H1 (cell line): ENCODE results near the gene TSPOAP1. TPM values are rescaled to one million over a fixed set of nuclear protein-coding genes. Genes with fewer than 3 reads are reported as not detected.

Experiments
- CTCF ChIA-PET: fragments of 300-600 bp; sonication (Branson Sonifier 250); formaldehyde crosslinking; loops from one replicate; lab custom pipeline; 2021; ENCODE audit not compliant: partially characterized antibody; lab: Charles Lee
- POLR2A ChIA-PET: fragments of 300-600 bp; sonication (Branson Sonifier 250); formaldehyde crosslinking; loops from one replicate; lab custom pipeline; 2021; ENCODE audit warnings: inconsistent platforms; ENCODE audit not compliant: partially characterized antibody; lab: Charles Lee
- DNase-seq, 2 experiments: peaks; one replicate each; pipeline versions ENCODE4 v3.0.0 to v3.0.0-alpha.2; 2010 to 2022; ENCODE audit warnings: low spot score in 2 of 2, low read depth in 1 of 2, mixed read lengths in 1 of 2
- FAIRE-seq: peaks from 2 replicates; lab custom pipeline; 2011; peaks lifted over from hg19 to GRCh38; lab: Jason Lieb, UNC
- H2AFZ ChIP-seq: 2 replicates; pipeline ENCODE4 v1.8.1; 2012; ENCODE audit warnings: low read length, inconsistent platforms
- H2AK5ac ChIP-seq: 2 replicates; pipeline ENCODE4 v1.6.1; 2013; ENCODE audit warnings: low read depth, low read length
- H2BK120ac ChIP-seq: replicated peaks from 2 replicates; pipeline ENCODE3; 2013; ENCODE audit warnings: low read depth, low read length, inconsistent platforms
- H2BK12ac ChIP-seq: 2 replicates; pipeline ENCODE4 v1.6.1; 2013; ENCODE audit warnings: low read depth, low read length
- H2BK15ac ChIP-seq: 2 replicates; pipeline ENCODE4 v1.6.1; 2013; ENCODE audit warnings: low read length
- H2BK20ac ChIP-seq: 2 replicates; pipeline ENCODE4 v1.6.1; 2013; ENCODE audit warnings: low read length
- H2BK5ac ChIP-seq: 2 replicates; pipeline ENCODE4 v1.6.1; 2013; ENCODE audit warnings: low read depth, low read length
- H3K14ac ChIP-seq: 2 replicates; pipeline ENCODE4 v1.6.1; 2013; ENCODE audit warnings: inconsistent platforms; ENCODE audit not compliant: insufficient read length
- H3K18ac ChIP-seq: 2 replicates; pipeline ENCODE4 v1.6.1; 2013; ENCODE audit warnings: low read length; ENCODE audit errors: extremely low read depth
- H3K23ac ChIP-seq: 2 replicates; pipeline ENCODE4 v1.6.1; 2013; ENCODE audit warnings: inconsistent platforms; ENCODE audit not compliant: insufficient read length
- H3K23me2 ChIP-seq: 2 replicates; pipeline ENCODE4 v1.6.1; 2013; ENCODE audit warnings: low read depth, low read length
- H3K27ac ChIP-seq: 2 replicates; pipeline ENCODE4 v1.6.1; 2011; ENCODE audit warnings: low read depth, low read length, inconsistent platforms
- H3K27me3 ChIP-seq, 4 experiments: replicated peaks in 1 of 4; 1 replicate in 1 of 4; 2 replicates in 3 of 4; pipeline versions ENCODE4 v1.6.1 to v1.8.1; 2011 to 2013; ENCODE audit warnings: low read length in 3 of 4, mild to moderate bottlenecking in 3 of 4, inconsistent platforms in 2 of 4, mixed read lengths in 2 of 4, moderate library complexity in 1 of 4; ENCODE audit not compliant: control insufficient read depth in 3 of 4, insufficient read depth in 3 of 4; ENCODE audit errors: extremely low read depth in 1 of 4
- H3K36me3 ChIP-seq, 4 experiments: 2 replicates each; pipeline versions ENCODE4 v1.6.1 to v1.8.1; 2011 to 2013; ENCODE audit warnings: mild to moderate bottlenecking in 4 of 4, low read length in 3 of 4, moderate library complexity in 2 of 4, control low read depth in 1 of 4, inconsistent platforms in 1 of 4; ENCODE audit not compliant: insufficient read depth in 4 of 4, control insufficient read depth in 2 of 4
- H3K4ac ChIP-seq: replicated peaks from 2 replicates; pipeline ENCODE3; 2013; ENCODE audit warnings: low read length, low read depth, mixed read lengths, inconsistent platforms; ENCODE audit not compliant: insufficient read length
- H3K4me1 ChIP-seq, 4 experiments: replicated peaks in 1 of 4; 1 replicate in 1 of 4; 2 replicates in 3 of 4; pipeline versions ENCODE4 v1.6.1 to v1.8.1; 2011 to 2013; ENCODE audit warnings: low read length in 3 of 4, inconsistent platforms in 2 of 4, mixed read lengths in 1 of 4; ENCODE audit not compliant: insufficient read depth in 4 of 4, control insufficient read depth in 3 of 4
- H3K4me2 ChIP-seq, 2 experiments: 2 replicates each; pipeline versions ENCODE4 v1.6.1 to v1.8.1; 2011 to 2013; ENCODE audit warnings: low read depth in 2 of 2, low read length in 2 of 2, control low read depth in 1 of 2, inconsistent platforms in 1 of 2, mild to moderate bottlenecking in 1 of 2; ENCODE audit not compliant: insufficient read depth in 1 of 2
- H3K4me3 ChIP-seq, 4 experiments: fragments of 200-600, 300-600 bp in 1 of 4; sonication (generic), shearing (Covaris generic), sonication (Bioruptor Twin) in 1 of 4; 2 replicates each; pipeline versions ENCODE4 v1.5.1 to v1.8.1; 2011 to 2016; ENCODE audit warnings: low read length in 4 of 4, low read depth in 3 of 4, control low read depth in 2 of 4, inconsistent platforms in 2 of 4, mild to moderate bottlenecking in 2 of 4, mixed read lengths in 1 of 4, moderate library complexity in 1 of 4; ENCODE audit not compliant: insufficient read depth in 2 of 4; ENCODE audit errors: extremely low read depth in 1 of 4
- H3K56ac ChIP-seq: replicated peaks from 2 replicates; pipeline ENCODE3; 2013; ENCODE audit warnings: low read depth, mild to moderate bottlenecking, mixed read lengths, low read length, inconsistent platforms; ENCODE audit not compliant: insufficient read length
- H3K79me1 ChIP-seq: 2 replicates; pipeline ENCODE4 v1.6.1; 2013; ENCODE audit warnings: low read depth, low read length, control low read depth
- H3K79me2 ChIP-seq, 2 experiments: 2 replicates each; pipeline versions ENCODE4 v1.6.1 to v1.8.1; 2012 to 2013; ENCODE audit warnings: low read length in 2 of 2, mild to moderate bottlenecking in 2 of 2, inconsistent platforms in 1 of 2; ENCODE audit not compliant: insufficient read depth in 2 of 2, control insufficient read depth in 1 of 2
- H3K9ac ChIP-seq, 4 experiments: replicated peaks in 1 of 4; 1 replicate in 1 of 4; 2 replicates in 3 of 4; pipeline versions ENCODE4 v1.6.1 to v1.8.1; 2011 to 2013; ENCODE audit warnings: low read depth in 3 of 4, low read length in 3 of 4, control low read depth in 2 of 4, mild to moderate bottlenecking in 2 of 4, moderate library complexity in 2 of 4, inconsistent platforms in 1 of 4; ENCODE audit errors: extremely low read depth in 1 of 4
- H3K9me3 ChIP-seq, 2 experiments: 2 replicates each; pipeline versions ENCODE4 v1.6.1 to v1.8.1; 2012 to 2013; ENCODE audit warnings: mild to moderate bottlenecking in 2 of 2, moderate library complexity in 2 of 2, control low read depth in 1 of 2, inconsistent platforms in 1 of 2, low read depth in 1 of 2, low read length in 1 of 2, mixed read lengths in 1 of 2; ENCODE audit not compliant: insufficient read depth in 2 of 2
- H4K20me1 ChIP-seq, 2 experiments: replicated peaks in 1 of 2; 2 replicates each; pipeline versions ENCODE3 to v1.8.1; 2011 to 2013; ENCODE audit warnings: inconsistent platforms in 2 of 2, low read length in 2 of 2, mild to moderate bottlenecking in 1 of 2; ENCODE audit not compliant: insufficient read depth in 2 of 2, control insufficient read depth in 1 of 2
- H4K5ac ChIP-seq: 2 replicates; pipeline ENCODE4 v1.6.1; 2013; ENCODE audit warnings: low read length, low read depth, mixed read lengths, inconsistent platforms; ENCODE audit not compliant: insufficient read length
- H4K8ac ChIP-seq: 2 replicates; pipeline ENCODE4 v1.8.0; 2013; ENCODE audit warnings: mild to moderate bottlenecking, moderate library complexity, low read length, inconsistent platforms; ENCODE audit not compliant: insufficient read depth; ENCODE audit errors: extremely low read depth
- H4K91ac ChIP-seq: replicated peaks from 2 replicates; pipeline ENCODE3; 2013; ENCODE audit warnings: low read length, mixed read lengths, inconsistent platforms; ENCODE audit not compliant: insufficient read length
- CBX5 ChIP-seq: fragments of 300-800, 300-1000 bp; sonication (generic); IDR thresholded peaks from 2 replicates; pipeline ENCODE4 v1.7.1; 2016; ENCODE audit warnings: antibody characterized with exemption, low read length, low read depth
- RAD21 ChIP-seq, 2 experiments: IDR thresholded peaks in 1 of 2; conservative IDR thresholded peaks in 1 of 2; 2 replicates each; pipeline ENCODE4 v1.6.1; 2011; ENCODE audit warnings: low read depth in 2 of 2, low read length in 2 of 2, improper control_type of control experiment in 1 of 2, inconsistent platforms in 1 of 2, mild to moderate bottlenecking in 1 of 2, moderate library complexity in 1 of 2
- SIN3A ChIP-seq, 2 experiments: IDR thresholded peaks in 1 of 2; conservative IDR thresholded peaks in 1 of 2; 2 replicates each; pipeline ENCODE4 v1.6.1; 2011 to 2012; ENCODE audit warnings: low read length in 2 of 2, improper control_type of control experiment in 1 of 2, low read depth in 1 of 2, mild to moderate bottlenecking in 1 of 2
- SRF ChIP-seq: IDR thresholded peaks from 2 replicates; pipeline ENCODE4 v1.6.1; 2011; ENCODE audit warnings: mild to moderate bottlenecking, low read depth, low read length, moderate library complexity
- SUZ12 ChIP-seq: fragments of 200-600 bp; sonication (generic); IDR thresholded peaks from 2 replicates; pipeline ENCODE4 v1.6.1; 2012; ENCODE audit warnings: mild to moderate bottlenecking, inconsistent platforms, low read length, moderate library complexity, mixed read lengths
- WGBS, 2 experiments: shearing (Covaris generic) in 1 of 2; methylation state at CpG; one replicate each; pipeline versions ENCODE4 v1.1.6 to v1.1.7; 2013 to 2015; ENCODE audit warnings: low lambda C conversion rate in 2 of 2, mixed read lengths in 2 of 2, inconsistent platforms in 1 of 2, low coverage in 1 of 2, missing lambda C conversion rate in 1 of 2; ENCODE audit not compliant: insufficient replicate concordance in 2 of 2, insufficient coverage in 1 of 2, insufficient read length in 1 of 2; ENCODE audit errors: extremely low coverage in 1 of 2, missing lambda C conversion rate in 1 of 2; 5-methylcytosine and 5-hydroxymethylcytosine counted together
- polyA plus RNA-seq, 7 experiments: library from polyadenylated mRNA; depleted of rRNA in 3 of 7; stranded (reverse) in 5 of 7; unstranded in 2 of 7; fragments of >200 nt in 5 of 7; fragments of 200-250 nt in 2 of 7; gene quantifications; 1 replicate in 5 of 7; 2 replicates in 1 of 7; 4 replicates in 1 of 7; pipeline versions ENCODE4 v1.2.1 to v1.2.3, GENCODE V29; 2011 to 2013; ENCODE audit warnings: missing spikeins in 2 of 7, mixed read lengths in 2 of 7
- total RNA-seq: library from RNA; stranded (reverse); fragmentation: NEBNext Ultra II Directional; extraction: Animal tissue kit (Norgen Biotek cat#: 25700); gene quantifications from 2 replicates; pipeline ENCODE4 v1.2.1, GENCODE V29; 2021
- TF ChIP-seq, protein P1 (sequence below), 3 experiments: IDR thresholded peaks; 1 replicate in 2 of 3; 2 replicates in 1 of 3; pipeline versions ENCODE4 v1.5.1 to v1.6.1; 2011; ENCODE audit warnings: low read length in 3 of 3, mild to moderate bottlenecking in 3 of 3, inconsistent platforms in 2 of 3, low read depth in 1 of 3, moderate library complexity in 1 of 3; ENCODE audit not compliant: insufficient read depth in 1 of 3; ENCODE audit errors: control extremely low read depth in 1 of 3
- TF ChIP-seq, protein P2 (sequence below): IDR thresholded peaks from 2 replicates; pipeline ENCODE4 v1.6.1; 2012; ENCODE audit warnings: inconsistent platforms

Gene TSPOAP1
- total and polyA plus RNA-seq, 2 of the 8 experiments (the other 6 are each of a cell fraction or from before 2014, with no cell fraction given) = 7.6 to 9.2 TPM

DNA sequence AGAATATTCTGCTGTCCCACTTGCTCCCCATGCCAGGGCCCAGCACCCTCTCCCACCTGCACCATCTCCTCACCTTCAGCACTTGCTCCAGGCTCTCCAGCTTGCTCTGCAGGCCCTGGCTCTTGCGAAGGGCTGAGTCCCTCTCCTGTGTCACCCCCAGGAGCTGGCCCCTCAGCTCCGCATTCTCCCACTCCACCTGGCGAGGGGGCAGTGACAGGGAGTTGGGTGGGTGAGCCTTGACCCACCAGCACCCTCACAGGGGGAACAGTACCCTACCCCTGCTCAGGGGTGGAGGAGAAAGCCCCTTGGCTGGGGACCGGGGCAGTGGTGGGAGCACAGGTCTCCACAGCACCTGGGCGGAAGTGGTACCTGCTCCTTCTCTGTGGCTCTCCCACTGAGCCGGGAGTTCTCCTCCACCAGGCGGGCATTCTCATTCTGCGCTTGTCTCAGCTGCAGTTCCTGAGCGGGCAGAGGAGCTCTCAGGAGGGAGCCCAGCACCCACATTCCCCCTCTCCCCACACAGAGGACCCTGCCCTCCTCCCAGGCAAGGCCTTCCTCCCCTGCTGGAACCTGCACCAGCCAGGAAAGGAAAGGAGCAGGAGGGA is 5.9 kb downstream of the TSPOAP1 start:
- H4K5ac ChIP-seq = no peak overlapping the region
- H2AK5ac ChIP-seq = no peak overlapping the region
- no peaks in the 10 kb centered on the region for H3K36me3 ChIP-seq
- H3K56ac ChIP-seq = no peak overlapping the region
- H2BK12ac ChIP-seq = no peak overlapping the region
- no peak for DNase-seq
- 86% methylated on average over 9 of the region's 9 CpGs; no CpG with 5 or more reads in 1 of the 2 experiments for WGBS, 2 experiments
- no peaks in the 10 kb centered on the region for H3K9me3 ChIP-seq
- peaks cover 12% of the 10 kb centered on the region for H3K23me2 ChIP-seq
- no peak overlapping the region for H2BK20ac ChIP-seq
- H2BK5ac ChIP-seq = no peak overlapping the region; the same call in 1 of the 2 replicates
- H3K79me1 ChIP-seq = no peaks in the 10 kb centered on the region
- peaks cover 0 to 19% (median 14%) of the 10 kb centered on the region in 4 experiments; a peak in 6 of 7 replicates for H3K4me1 ChIP-seq
- no peak overlapping the region for H4K91ac ChIP-seq
- no peak overlapping the region for H3K14ac ChIP-seq
- CTCF ChIA-PET = interaction anchor here (1.1 to 21.9 kb wide), 9 partner anchors 9 to 127 kb away, joined by 3 to 384 read pairs (median 4); partner anchors contain the start of gene SUPT4H1
- peaks cover 0 to 20% (median 12%) of the 10 kb centered on the region in 4 experiments; a peak in 5 of 7 replicates for H3K27me3 ChIP-seq
- H3K4me2 ChIP-seq = 0 out of 4 replicates have a peak overlapping the region, but pooled peaks of 1 of the 2 experiments have one; percentile 99
- H2BK15ac ChIP-seq = no peak overlapping the region
- H4K20me1 ChIP-seq = no peaks in the 10 kb centered on the region
- no peak overlapping the region for H2BK120ac ChIP-seq
- no peak overlapping the region for H3K4me3 ChIP-seq
- H3K79me2 ChIP-seq = no peaks in the 10 kb centered on the region
- H3K18ac ChIP-seq = no peak overlapping the region
- H2AFZ ChIP-seq = no peak overlapping the region
- no peak overlapping the region for H3K23ac ChIP-seq
- H3K27ac ChIP-seq = no peak overlapping the region
- peak overlapping the region; percentile 79 for H4K8ac ChIP-seq
- no peak for FAIRE-seq
- no peak overlapping the region for H3K4ac ChIP-seq
- POLR2A ChIA-PET = interaction anchor here (1.2 to 7.9 kb wide), 6 partner anchors 15 to 92 kb away, joined by 3 to 66 read pairs (median 5); partner anchors contain the start of gene SUPT4H1
- H3K9ac ChIP-seq = no peak overlapping the region
- TF ChIP-seq CBX5 = no peak
- no peak for TF ChIP-seq SIN3A (conservative IDR thresholded peaks at IDR 0.05 in 1 of 2, IDR thresholded peaks at IDR 0.05 in 1 of 2; ENCODE audit: low read depth in 1 of 2, low read length in 2 of 2)
- no peak for TF ChIP-seq SUZ12
- TF ChIP-seq, protein P1, sequence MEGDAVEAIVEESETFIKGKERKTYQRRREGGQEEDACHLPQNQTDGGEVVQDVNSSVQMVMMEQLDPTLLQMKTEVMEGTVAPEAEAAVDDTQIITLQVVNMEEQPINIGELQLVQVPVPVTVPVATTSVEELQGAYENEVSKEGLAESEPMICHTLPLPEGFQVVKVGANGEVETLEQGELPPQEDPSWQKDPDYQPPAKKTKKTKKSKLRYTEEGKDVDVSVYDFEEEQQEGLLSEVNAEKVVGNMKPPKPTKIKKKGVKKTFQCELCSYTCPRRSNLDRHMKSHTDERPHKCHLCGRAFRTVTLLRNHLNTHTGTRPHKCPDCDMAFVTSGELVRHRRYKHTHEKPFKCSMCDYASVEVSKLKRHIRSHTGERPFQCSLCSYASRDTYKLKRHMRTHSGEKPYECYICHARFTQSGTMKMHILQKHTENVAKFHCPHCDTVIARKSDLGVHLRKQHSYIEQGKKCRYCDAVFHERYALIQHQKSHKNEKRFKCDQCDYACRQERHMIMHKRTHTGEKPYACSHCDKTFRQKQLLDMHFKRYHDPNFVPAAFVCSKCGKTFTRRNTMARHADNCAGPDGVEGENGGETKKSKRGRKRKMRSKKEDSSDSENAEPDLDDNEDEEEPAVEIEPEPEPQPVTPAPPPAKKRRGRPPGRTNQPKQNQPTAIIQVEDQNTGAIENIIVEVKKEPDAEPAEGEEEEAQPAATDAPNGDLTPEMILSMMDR (IDR thresholded peaks at IDR 0.05; ENCODE audit: control extremely low read depth in 1 of 3, insufficient read depth in 1 of 3, low read depth in 1 of 3, low read length in 3 of 3) = no peak
- TF ChIP-seq, protein P2, sequence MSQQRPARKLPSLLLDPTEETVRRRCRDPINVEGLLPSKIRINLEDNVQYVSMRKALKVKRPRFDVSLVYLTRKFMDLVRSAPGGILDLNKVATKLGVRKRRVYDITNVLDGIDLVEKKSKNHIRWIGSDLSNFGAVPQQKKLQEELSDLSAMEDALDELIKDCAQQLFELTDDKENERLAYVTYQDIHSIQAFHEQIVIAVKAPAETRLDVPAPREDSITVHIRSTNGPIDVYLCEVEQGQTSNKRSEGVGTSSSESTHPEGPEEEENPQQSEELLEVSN = no peak
- TF ChIP-seq SRF = no peak
- no peak for TF ChIP-seq RAD21 (IDR thresholded peaks at IDR 0.05 in 1 of 2, conservative IDR thresholded peaks at IDR 0.05 in 1 of 2; ENCODE audit: low read depth in 2 of 2, low read length in 2 of 2)
